MM.1S (cell line): Measurements from ENCODE around the gene CFAP68.

Experiments used
- DNase-seq: peaks from one replicate; pipeline ENCODE4 v3.0.0-alpha.2; 2015
- H2AFZ ChIP-seq: fragments of 300-600 bp; sonication (generic); 2 replicates; pipeline ENCODE4 v1.6.0; 2016; ENCODE audit warnings: antibody characterized with exemption, low read length
- H3F3A ChIP-seq: fragments of 300-600 bp; sonication (generic); 2 replicates; pipeline ENCODE4 v1.6.1; 2016; ENCODE audit warnings: mild to moderate bottlenecking, antibody characterized with exemption, low read length, moderate library complexity, mixed read lengths; ENCODE audit not compliant: insufficient read depth
- H3K27ac ChIP-seq: fragments of 300-600 bp; sonication (generic); 2 replicates; pipeline ENCODE4 v1.5.1; 2016; ENCODE audit warnings: mild to moderate bottlenecking, low read length
- H3K27me3 ChIP-seq: fragments of 300-600 bp; sonication (generic); replicated peaks from 2 replicates; pipeline ENCODE4 v1.6.0; 2016; ENCODE audit warnings: low read length; ENCODE audit not compliant: insufficient read depth
- H3K36me3 ChIP-seq: fragments of 300-600 bp; sonication (generic); replicated peaks from 2 replicates; pipeline ENCODE4 v1.6.1; 2016; ENCODE audit warnings: mild to moderate bottlenecking, low read length, mixed read lengths; ENCODE audit not compliant: insufficient read depth
- H3K4me1 ChIP-seq: fragments of 300-600 bp; sonication (generic); 2 replicates; pipeline ENCODE4 v1.6.1; 2016; ENCODE audit warnings: low read length, mixed read lengths
- H3K4me2 ChIP-seq: fragments of 300-600 bp; sonication (generic); 2 replicates; pipeline ENCODE4 v1.6.0; 2016; ENCODE audit warnings: low read depth, low read length
- H3K4me3 ChIP-seq: fragments of 300-600 bp; sonication (generic); 2 replicates; pipeline ENCODE4 v1.5.1; 2016; ENCODE audit warnings: low read length, mixed read lengths
- H3K79me2 ChIP-seq: fragments of 300-600 bp; sonication (generic); 2 replicates; pipeline ENCODE4 v1.6.1; 2016; ENCODE audit warnings: mixed run types, low read length, mixed read lengths
- H3K9ac ChIP-seq: fragments of 300-600 bp; sonication (generic); 2 replicates; pipeline ENCODE4 v1.6.1; 2016; ENCODE audit warnings: low read length, mixed read lengths
- H3K9me2 ChIP-seq: fragments of 300-600 bp; sonication (generic); replicated peaks from 2 replicates; pipeline ENCODE4 v1.6.1; 2016; ENCODE audit warnings: mild to moderate bottlenecking, low read length, mixed read lengths; ENCODE audit not compliant: insufficient read depth
- H3K9me3 ChIP-seq: fragments of 300-600 bp; sonication (generic); replicated peaks from 2 replicates; pipeline ENCODE4 v1.6.1; 2016; ENCODE audit warnings: mild to moderate bottlenecking, low read length, mixed read lengths; ENCODE audit not compliant: insufficient read depth
- H4K20me1 ChIP-seq: fragments of 300-600 bp; sonication (generic); 2 replicates; pipeline ENCODE4 v1.6.1; 2016; ENCODE audit warnings: mild to moderate bottlenecking, low read length, moderate library complexity, mixed read lengths; ENCODE audit not compliant: insufficient read depth
- CTCF ChIP-seq: fragments of 300-600 bp; sonication (generic); IDR thresholded peaks from 2 replicates; pipeline ENCODE4 v1.5.1; 2016; ENCODE audit warnings: antibody characterized with exemption, low read length, mixed read lengths
- EZH2 ChIP-seq: fragments of 300-600 bp; sonication (generic); optimal IDR thresholded peaks from 2 replicates; pipeline ENCODE3; 2017; ENCODE audit warnings: low read depth, mild to moderate bottlenecking, antibody characterized with exemption, low read length, mixed read lengths
- EZH2phosphoT487 ChIP-seq: fragments of 300-600 bp; sonication (generic); IDR thresholded peaks from 2 replicates; pipeline ENCODE4 v1.6.1; 2018; ENCODE audit warnings: antibody characterized with exemption, low read length

Gene CFAP68

GRCh38 chr11:111837366-111837891 lies 41.9 kb upstream of the CFAP68 start:
- peaks cover 4% of the 10 kb centered on the region; the same call in 1 of the 2 replicates for H4K20me1 ChIP-seq
- H3K9ac ChIP-seq = no peak overlapping the region
- DNase-seq = no peak
- H3K9me3 ChIP-seq = no peaks in the 10 kb centered on the region
- 0 out of 2 replicates have a peak, but pooled peaks cover 11% of the 10 kb centered on the region for H3K4me1 ChIP-seq
- H3K79me2 ChIP-seq = no peaks in the 10 kb centered on the region
- no peaks in the 10 kb centered on the region for H3K27me3 ChIP-seq
- no peak overlapping the region for H3K4me2 ChIP-seq
- no peak overlapping the region for H3K4me3 ChIP-seq
- no peak for TF ChIP-seq EZH2
- no peak for TF ChIP-seq EZH2phosphoT487
- no peak for TF ChIP-seq CTCF
- peaks cover 5% of the 10 kb centered on the region; the same call in 1 of the 2 replicates for H3F3A ChIP-seq
- no peaks in the 10 kb centered on the region for H3K9me2 ChIP-seq
- H3K27ac ChIP-seq = no peak overlapping the region
- H2AFZ ChIP-seq = no peak overlapping the region
- H3K36me3 ChIP-seq = no peaks in the 10 kb centered on the region; the same call in 1 of the 2 replicates

GRCh38 chr11:111838054-111838453 lies 41.3 kb upstream of the CFAP68 start:
- Histone ChIP-seq H3K79me2 (no peaks in the 10 kb centered on the region), H3F3A (peaks cover 5% of the 10 kb centered on the region; the same call in 1 of the 2 replicates), H4K20me1 (peaks cover 4% of the 10 kb centered on the region; the same call in 1 of the 2 replicates), H3K36me3 (no peaks in the 10 kb centered on the region; the same call in 1 of the 2 replicates), H3K4me2 (no peak overlapping the region), H3K4me1 (0 out of 2 replicates have a peak, but pooled peaks cover 11% of the 10 kb centered on the region), H3K27ac (no peak overlapping the region), H3K9ac (no peak overlapping the region), H3K4me3 (no peak overlapping the region), H3K9me2 (no peaks in the 10 kb centered on the region), H3K27me3 (no peaks in the 10 kb centered on the region), H2AFZ (no peak overlapping the region), H3K9me3 (no peaks in the 10 kb centered on the region)
- no peak for TF ChIP-seq EZH2
- TF ChIP-seq EZH2phosphoT487 = no peak
- no peak for TF ChIP-seq CTCF
- DNase-seq = no peak

GRCh38 chr11:111840143-111840542 lies 39.2 kb upstream of the CFAP68 start:
- Histone ChIP-seq H3K4me2 (no peak overlapping the region), H3K9me2 (no peaks in the 10 kb centered on the region)

More at GRCh38 chr11:111840143-111840542, 39.2 kb upstream of the CFAP68 start:
- no peak for DNase-seq
- Histone ChIP-seq H3F3A (peaks cover 5% of the 10 kb centered on the region; the same call in 1 of the 2 replicates), H2AFZ (no peak overlapping the region), H3K4me1 (0 out of 2 replicates have a peak, but pooled peaks cover 11% of the 10 kb centered on the region), H4K20me1 (peaks cover 4% of the 10 kb centered on the region; the same call in 1 of the 2 replicates), H3K79me2 (no peaks in the 10 kb centered on the region), H3K9me3 (no peaks in the 10 kb centered on the region), H3K9ac (no peak overlapping the region), H3K4me3 (no peak overlapping the region), H3K27me3 (no peaks in the 10 kb centered on the region), H3K27ac (no peak overlapping the region), H3K36me3 (no peaks in the 10 kb centered on the region)
- TF ChIP-seq EZH2phosphoT487 (no peak), EZH2 (no peak), CTCF (no peak)
